HEK293 (cell line): ENCODE data around the gene ADK.

Experiments used
- CTCF ChIA-PET: fragments of 350-600 bp; formaldehyde crosslinking; extraction: SDS; loops from one replicate; lab custom pipeline; 2021; ENCODE audit warnings: antibody characterized with exemption; lab: Yijun Ruan, JAX
- POLR2A ChIA-PET: fragments of 300-600 bp; formaldehyde crosslinking; extraction: SDS; loops from one replicate; lab custom pipeline; 2020; ENCODE audit warnings: antibody characterized with exemption, inconsistent platforms; lab: Yijun Ruan, JAX
- H3K27ac ChIP-seq: fragments of 200-500 bp; sonication (Bioruptor generic); 2 replicates; pipeline ENCODE4 v1.5.1; 2014; ENCODE audit warnings: low read depth, low read length, control low read depth, inconsistent platforms; ENCODE audit errors: extremely low read depth
- H3K36me3 ChIP-seq, 2 experiments: fragments of 200-500 bp in 1 of 2; sonication (Bioruptor generic) in 1 of 2; 1 replicate in 1 of 2; 2 replicates in 1 of 2; pipeline ENCODE4 v1.5.1; 2014 to 2017; ENCODE audit warnings: inconsistent platforms in 2 of 2, low read length in 2 of 2; ENCODE audit not compliant: control insufficient read depth in 2 of 2, insufficient read depth in 1 of 2
- H3K4me1 ChIP-seq: fragments of 200-500 bp; sonication (Bioruptor generic); 2 replicates; pipeline ENCODE4 v1.5.1; 2014; ENCODE audit warnings: mild to moderate bottlenecking, low read length, inconsistent platforms; ENCODE audit not compliant: control insufficient read depth, insufficient read depth
- H3K4me3 ChIP-seq: 2 replicates; pipeline ENCODE4 v1.5.1; 2011; ENCODE audit warnings: low read depth, mild to moderate bottlenecking, control low read depth, low read length, moderate library complexity
- H3K9me3 ChIP-seq: fragments of 200-500 bp; sonication (Bioruptor generic); 2 replicates; pipeline ENCODE4 v1.5.1; 2014; ENCODE audit warnings: low read depth, low read length, inconsistent platforms; ENCODE audit not compliant: control insufficient read depth, insufficient read depth
- HOXA7 ChIP-seq: sonication (generic); formaldehyde crosslinking; IDR thresholded peaks from 2 replicates; pipeline ENCODE4 v1.8.1; 2022; ENCODE audit warnings: missing genetic modification reagents, borderline replicate concordance
- MEIS1 ChIP-seq: sonication (generic); formaldehyde crosslinking; IDR thresholded peaks from 2 replicates; pipeline ENCODE4 v1.8.1; 2022; ENCODE audit warnings: missing genetic modification reagents, mild to moderate bottlenecking, borderline replicate concordance
- MZF1 ChIP-seq: fragments of 450-650 bp; formaldehyde crosslinking; IDR thresholded peaks from 2 replicates; pipeline ENCODE4 v1.5.1; 2017; ENCODE audit warnings: missing biosample characterization, missing genetic modification characterization, borderline replicate concordance
- SCRT1 ChIP-seq: fragments of 450-650 bp; formaldehyde crosslinking; IDR thresholded peaks from 2 replicates; pipeline ENCODE4 v1.5.1; 2016; ENCODE audit warnings: missing biosample characterization, missing genetic modification characterization, borderline replicate concordance
- SP2 ChIP-seq: fragments of 450-650 bp; formaldehyde crosslinking; IDR thresholded peaks from 2 replicates; pipeline ENCODE4 v1.5.1; 2016; ENCODE audit warnings: missing biosample characterization, missing genetic modification characterization
- SP7 ChIP-seq: fragments of 450-650 bp; formaldehyde crosslinking; IDR thresholded peaks from 2 replicates; pipeline ENCODE4 v1.5.1; 2016; ENCODE audit warnings: missing biosample characterization, missing genetic modification characterization
- YY2 ChIP-seq: fragments of 450-650 bp; formaldehyde crosslinking; IDR thresholded peaks from 2 replicates; pipeline ENCODE4 v1.5.1; 2016; ENCODE audit warnings: missing biosample characterization, missing genetic modification characterization
- ZBTB17 ChIP-seq: fragments of 450-650 bp; formaldehyde crosslinking; IDR thresholded peaks from 2 replicates; pipeline ENCODE4 v1.5.1; 2016; ENCODE audit warnings: missing biosample characterization, missing genetic modification characterization
- ZBTB21 ChIP-seq: fragments of 450-650 bp; formaldehyde crosslinking; IDR thresholded peaks from 2 replicates; pipeline ENCODE4 v1.5.1; 2017; ENCODE audit warnings: missing biosample characterization, missing genetic modification characterization
- ZBTB48 ChIP-seq: fragments of 450-650 bp; formaldehyde crosslinking; IDR thresholded peaks from 2 replicates; pipeline ENCODE4 v1.5.1; 2016; ENCODE audit warnings: missing biosample characterization, missing genetic modification characterization
- ZFP37 ChIP-seq: fragments of 450-650 bp; formaldehyde crosslinking; IDR thresholded peaks from 2 replicates; pipeline ENCODE4 v1.5.1; 2016; ENCODE audit warnings: missing biosample characterization, missing genetic modification characterization
- ZFP69B ChIP-seq: fragments of 450-650 bp; formaldehyde crosslinking; IDR thresholded peaks from 2 replicates; pipeline ENCODE4 v1.5.1; 2016; ENCODE audit warnings: missing biosample characterization, missing genetic modification characterization
- ZNF10 ChIP-seq: fragments of 450-650 bp; formaldehyde crosslinking; IDR thresholded peaks from 2 replicates; pipeline ENCODE4 v1.5.1; 2017; ENCODE audit warnings: missing biosample characterization, missing genetic modification characterization
- ZNF140 ChIP-seq: fragments of 450-650 bp; formaldehyde crosslinking; IDR thresholded peaks from 2 replicates; pipeline ENCODE4 v1.5.1; 2016; ENCODE audit warnings: missing biosample characterization, missing genetic modification characterization
- ZNF211 ChIP-seq: fragments of 450-650 bp; formaldehyde crosslinking; IDR thresholded peaks from 2 replicates; pipeline ENCODE4 v1.5.1; 2016; ENCODE audit warnings: low read depth, missing biosample characterization, missing genetic modification characterization
- ZNF292 ChIP-seq: fragments of 450-650 bp; formaldehyde crosslinking; IDR thresholded peaks from 2 replicates; pipeline ENCODE4 v1.5.1; 2016; ENCODE audit warnings: low read depth, missing biosample characterization, missing genetic modification characterization, borderline replicate concordance
- ZNF37A ChIP-seq: fragments of 450-650 bp; IDR thresholded peaks from 2 replicates; pipeline ENCODE4 v1.5.1; 2018; ENCODE audit warnings: missing biosample characterization, missing genetic modification characterization
- ZNF521 ChIP-seq: fragments of 450-650 bp; formaldehyde crosslinking; IDR thresholded peaks from 2 replicates; pipeline ENCODE4 v1.5.1; 2017; ENCODE audit warnings: missing biosample characterization, mild to moderate bottlenecking, missing genetic modification characterization
- ZNF571 ChIP-seq: fragments of 450-650 bp; formaldehyde crosslinking; IDR thresholded peaks from 2 replicates; pipeline ENCODE4 v1.5.0; 2017; ENCODE audit warnings: missing biosample characterization, missing genetic modification characterization
- ZNF701 ChIP-seq: fragments of 450-650 bp; formaldehyde crosslinking; IDR thresholded peaks from 2 replicates; pipeline ENCODE4 v1.5.1; 2016; ENCODE audit warnings: missing biosample characterization, missing genetic modification characterization
- TF ChIP-seq, protein P1 (sequence below): fragments of 450-650 bp; formaldehyde crosslinking; IDR thresholded peaks from 2 replicates; pipeline ENCODE4 v1.5.1; 2016; ENCODE audit warnings: missing biosample characterization, missing genetic modification characterization
- TF ChIP-seq, protein P2 (sequence below): fragments of 450-650 bp; formaldehyde crosslinking; IDR thresholded peaks from 2 replicates; pipeline ENCODE4 v1.5.1; 2016; ENCODE audit warnings: missing biosample characterization, missing genetic modification characterization
- TF ChIP-seq, protein P3 (sequence below): fragments of 450-650 bp; formaldehyde crosslinking; IDR thresholded peaks from 2 replicates; pipeline ENCODE4 v1.5.1; 2016; ENCODE audit warnings: missing biosample characterization, missing genetic modification characterization
- TF ChIP-seq, protein P4 (sequence below): fragments of 450-650 bp; formaldehyde crosslinking; IDR thresholded peaks from 2 replicates; pipeline ENCODE4 v1.5.1; 2016; ENCODE audit warnings: missing biosample characterization, missing genetic modification characterization
- TF ChIP-seq, protein P5 (sequence below): fragments of 450-650 bp; IDR thresholded peaks from 2 replicates; pipeline ENCODE4 v1.5.1; 2018; ENCODE audit warnings: missing biosample characterization, mild to moderate bottlenecking, missing genetic modification characterization

The ADK gene

DNA sequence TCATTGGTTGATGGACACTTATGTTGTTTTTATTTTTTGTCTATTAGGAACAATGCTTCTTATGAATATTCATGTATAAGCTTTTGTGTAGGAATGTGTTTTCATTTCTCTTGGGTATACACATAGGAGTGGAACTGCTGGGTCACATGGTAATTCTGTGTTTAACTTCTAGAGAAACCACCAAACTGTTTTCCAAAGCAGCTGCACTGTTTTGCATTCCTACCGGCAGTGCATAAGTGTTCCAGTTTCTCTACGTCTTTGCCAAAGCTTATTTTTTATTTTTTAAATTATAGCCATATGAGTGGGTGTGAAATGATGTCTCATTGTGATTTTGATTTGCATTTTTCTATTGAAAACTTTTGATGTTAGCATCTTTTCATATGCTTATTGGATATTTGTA lies 51.3 kb downstream of the ADK start:
- POLR2A ChIA-PET = interaction anchor here (1.0 kb wide), 1 partner anchor 26 kb away, joined by 3 read pairs; no protein-coding TSS in a partner anchor
- Histone ChIP-seq H3K27ac (no peak overlapping the region), H3K4me3 (no peak overlapping the region), H3K9me3 (no peaks in the 10 kb centered on the region), H3K4me1 (no peaks in the 10 kb centered on the region), H3K36me3 (peaks cover 3% of the 10 kb centered on the region in 2 experiments; a peak in 2 of 3 replicates)
- TF ChIP-seq ZBTB48 (tag by site-specific recombination) (no peak), ZFP69B (no peak), ZNF140 (tag by site-specific recombination) (peak; percentile 22; the same call in 1 of the 2 replicates), HOXA7 (no peak), ZNF37A (tag by site-specific recombination) (no peak), ZNF701 (tag by site-specific recombination) (no peak), ZNF521 (tag by site-specific recombination) (no peak), ZNF292 (tag by site-specific recombination) (no peak)
- TF ChIP-seq, protein P1, sequence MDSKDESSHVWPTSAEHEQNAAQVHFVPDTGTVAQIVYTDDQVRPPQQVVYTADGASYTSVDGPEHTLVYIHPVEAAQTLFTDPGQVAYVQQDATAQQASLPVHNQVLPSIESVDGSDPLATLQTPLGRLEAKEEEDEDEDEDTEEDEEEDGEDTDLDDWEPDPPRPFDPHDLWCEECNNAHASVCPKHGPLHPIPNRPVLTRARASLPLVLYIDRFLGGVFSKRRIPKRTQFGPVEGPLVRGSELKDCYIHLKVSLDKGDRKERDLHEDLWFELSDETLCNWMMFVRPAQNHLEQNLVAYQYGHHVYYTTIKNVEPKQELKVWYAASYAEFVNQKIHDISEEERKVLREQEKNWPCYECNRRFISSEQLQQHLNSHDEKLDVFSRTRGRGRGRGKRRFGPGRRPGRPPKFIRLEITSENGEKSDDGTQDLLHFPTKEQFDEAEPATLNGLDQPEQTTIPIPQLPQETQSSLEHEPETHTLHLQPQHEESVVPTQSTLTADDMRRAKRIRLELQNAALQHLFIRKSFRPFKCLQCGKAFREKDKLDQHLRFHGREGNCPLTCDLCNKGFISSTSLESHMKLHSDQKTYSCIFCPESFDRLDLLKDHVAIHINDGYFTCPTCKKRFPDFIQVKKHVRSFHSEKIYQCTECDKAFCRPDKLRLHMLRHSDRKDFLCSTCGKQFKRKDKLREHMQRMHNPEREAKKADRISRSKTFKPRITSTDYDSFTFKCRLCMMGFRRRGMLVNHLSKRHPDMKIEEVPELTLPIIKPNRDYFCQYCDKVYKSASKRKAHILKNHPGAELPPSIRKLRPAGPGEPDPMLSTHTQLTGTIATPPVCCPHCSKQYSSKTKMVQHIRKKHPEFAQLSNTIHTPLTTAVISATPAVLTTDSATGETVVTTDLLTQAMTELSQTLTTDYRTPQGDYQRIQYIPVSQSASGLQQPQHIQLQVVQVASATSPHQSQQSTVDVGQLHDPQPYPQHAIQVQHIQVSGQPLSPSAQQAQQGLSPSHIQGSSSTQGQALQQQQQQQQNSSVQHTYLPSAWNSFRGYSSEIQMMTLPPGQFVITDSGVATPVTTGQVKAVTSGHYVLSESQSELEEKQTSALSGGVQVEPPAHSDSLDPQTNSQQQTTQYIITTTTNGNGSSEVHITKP = 0 out of 2 replicates have a peak, but pooled peaks have one; percentile 47
- CTCF ChIA-PET = interaction anchor here (1.0 kb wide), 1 partner anchor 11 kb away, joined by 9 read pairs; no protein-coding TSS in a partner anchor

DNA sequence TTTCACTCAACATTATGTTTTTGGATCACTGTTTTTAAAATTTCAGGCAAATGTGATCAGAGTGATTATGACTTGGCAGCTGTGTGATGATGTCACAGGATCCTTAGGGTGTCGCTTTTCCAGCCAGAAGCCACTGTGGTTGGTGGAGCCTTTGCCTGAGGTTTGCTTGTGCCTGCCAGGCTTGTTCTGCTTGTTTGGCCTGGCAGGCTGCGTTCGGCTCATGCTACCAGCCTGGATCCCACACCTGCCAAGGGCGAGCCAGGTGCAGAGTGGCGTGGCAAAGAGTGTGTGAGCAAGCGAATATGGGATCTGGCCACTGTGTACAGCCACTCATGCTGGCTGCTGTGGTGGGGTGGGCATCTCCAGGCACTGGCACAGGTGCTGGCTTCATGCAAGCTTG lies 55.7 kb downstream of the ADK start:
- CTCF ChIA-PET = interaction anchor here (0.5 to 1.5 kb wide), 3 partner anchors 13 to 390 kb away, joined by 3 to 4 read pairs (median 3); no protein-coding TSS in a partner anchor
- no peak overlapping the region for H3K27ac ChIP-seq
- TF ChIP-seq MEIS1 (CRISPR knock-in tag) (no peak), ZNF211 (no peak), YY2 (no peak), ZFP37 (tag by site-specific recombination) (no peak), ZNF521 (tag by site-specific recombination) (no peak), MZF1 (tag by site-specific recombination) (no peak), SP7 (tag by site-specific recombination) (no peak), SP2 (tag by site-specific recombination) (no peak), ZBTB17 (tag by site-specific recombination) (peak; percentile 63), ZNF571 (tag by site-specific recombination) (no peak), SCRT1 (no peak), ZNF10 (no peak), ZBTB21 (peak; percentile 42; the same call in 1 of the 2 replicates)
- TF ChIP-seq, protein P2, sequence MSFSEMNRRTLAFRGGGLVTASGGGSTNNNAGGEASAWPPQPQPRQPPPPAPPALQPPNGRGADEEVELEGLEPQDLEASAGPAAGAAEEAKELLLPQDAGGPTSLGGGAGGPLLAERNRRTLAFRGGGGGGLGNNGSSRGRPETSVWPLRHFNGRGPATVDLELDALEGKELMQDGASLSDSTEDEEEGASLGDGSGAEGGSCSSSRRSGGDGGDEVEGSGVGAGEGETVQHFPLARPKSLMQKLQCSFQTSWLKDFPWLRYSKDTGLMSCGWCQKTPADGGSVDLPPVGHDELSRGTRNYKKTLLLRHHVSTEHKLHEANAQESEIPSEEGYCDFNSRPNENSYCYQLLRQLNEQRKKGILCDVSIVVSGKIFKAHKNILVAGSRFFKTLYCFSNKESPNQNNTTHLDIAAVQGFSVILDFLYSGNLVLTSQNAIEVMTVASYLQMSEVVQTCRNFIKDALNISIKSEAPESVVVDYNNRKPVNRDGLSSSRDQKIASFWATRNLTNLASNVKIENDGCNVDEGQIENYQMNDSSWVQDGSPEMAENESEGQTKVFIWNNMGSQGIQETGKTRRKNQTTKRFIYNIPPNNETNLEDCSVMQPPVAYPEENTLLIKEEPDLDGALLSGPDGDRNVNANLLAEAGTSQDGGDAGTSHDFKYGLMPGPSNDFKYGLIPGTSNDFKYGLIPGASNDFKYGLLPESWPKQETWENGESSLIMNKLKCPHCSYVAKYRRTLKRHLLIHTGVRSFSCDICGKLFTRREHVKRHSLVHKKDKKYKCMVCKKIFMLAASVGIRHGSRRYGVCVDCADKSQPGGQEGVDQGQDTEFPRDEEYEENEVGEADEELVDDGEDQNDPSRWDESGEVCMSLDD (tag by site-specific recombination) = no peak
- TF ChIP-seq, protein P3, sequence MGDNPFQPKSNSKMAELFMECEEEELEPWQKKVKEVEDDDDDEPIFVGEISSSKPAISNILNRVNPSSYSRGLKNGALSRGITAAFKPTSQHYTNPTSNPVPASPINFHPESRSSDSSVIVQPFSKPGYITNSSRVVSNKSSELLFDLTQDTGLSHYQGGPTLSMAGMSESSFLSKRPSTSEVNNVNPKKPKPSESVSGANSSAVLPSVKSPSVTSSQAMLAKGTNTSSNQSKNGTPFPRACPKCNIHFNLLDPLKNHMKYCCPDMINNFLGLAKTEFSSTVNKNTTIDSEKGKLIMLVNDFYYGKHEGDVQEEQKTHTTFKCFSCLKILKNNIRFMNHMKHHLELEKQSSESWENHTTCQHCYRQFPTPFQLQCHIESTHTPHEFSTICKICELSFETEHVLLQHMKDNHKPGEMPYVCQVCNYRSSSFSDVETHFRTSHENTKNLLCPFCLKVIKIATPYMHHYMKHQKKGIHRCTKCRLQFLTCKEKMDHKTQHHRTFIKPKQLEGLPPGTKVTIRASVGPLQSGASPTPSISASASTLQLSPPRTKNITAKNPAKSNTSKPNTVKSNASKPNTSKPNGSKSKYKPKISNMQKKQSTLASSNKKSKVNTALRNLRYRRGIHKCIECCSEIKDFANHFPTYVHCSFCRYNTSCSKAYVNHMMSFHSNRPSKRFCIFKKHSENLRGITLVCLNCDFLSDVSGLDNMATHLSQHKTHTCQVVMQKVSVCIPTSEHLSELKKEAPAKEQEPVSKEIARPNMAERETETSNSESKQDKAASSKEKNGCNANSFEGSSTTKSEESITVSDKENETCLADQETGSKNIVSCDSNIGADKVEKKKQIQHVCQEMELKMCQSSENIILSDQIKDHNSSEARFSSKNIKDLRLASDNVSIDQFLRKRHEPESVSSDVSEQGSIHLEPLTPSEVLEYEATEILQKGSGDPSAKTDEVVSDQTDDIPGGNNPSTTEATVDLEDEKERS = no peak
- TF ChIP-seq, protein P4, sequence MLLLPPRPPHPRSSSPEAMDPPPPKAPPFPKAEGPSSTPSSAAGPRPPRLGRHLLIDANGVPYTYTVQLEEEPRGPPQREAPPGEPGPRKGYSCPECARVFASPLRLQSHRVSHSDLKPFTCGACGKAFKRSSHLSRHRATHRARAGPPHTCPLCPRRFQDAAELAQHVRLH = no peak
- TF ChIP-seq, protein P5, sequence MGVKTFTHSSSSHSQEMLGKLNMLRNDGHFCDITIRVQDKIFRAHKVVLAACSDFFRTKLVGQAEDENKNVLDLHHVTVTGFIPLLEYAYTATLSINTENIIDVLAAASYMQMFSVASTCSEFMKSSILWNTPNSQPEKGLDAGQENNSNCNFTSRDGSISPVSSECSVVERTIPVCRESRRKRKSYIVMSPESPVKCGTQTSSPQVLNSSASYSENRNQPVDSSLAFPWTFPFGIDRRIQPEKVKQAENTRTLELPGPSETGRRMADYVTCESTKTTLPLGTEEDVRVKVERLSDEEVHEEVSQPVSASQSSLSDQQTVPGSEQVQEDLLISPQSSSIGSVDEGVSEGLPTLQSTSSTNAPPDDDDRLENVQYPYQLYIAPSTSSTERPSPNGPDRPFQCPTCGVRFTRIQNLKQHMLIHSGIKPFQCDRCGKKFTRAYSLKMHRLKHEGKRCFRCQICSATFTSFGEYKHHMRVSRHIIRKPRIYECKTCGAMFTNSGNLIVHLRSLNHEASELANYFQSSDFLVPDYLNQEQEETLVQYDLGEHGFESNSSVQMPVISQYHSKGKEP (tag by site-specific recombination) = no peak

More for the DNA sequence above, 55.7 kb downstream of the ADK start:
- Histone ChIP-seq H3K4me1 (no peaks in the 10 kb centered on the region), H3K9me3 (no peaks in the 10 kb centered on the region), H3K36me3 (peaks cover 3% of the 10 kb centered on the region in 2 experiments; a peak in 2 of 3 replicates), H3K4me3 (no peak overlapping the region)
- POLR2A ChIA-PET = no interaction called here
